GM23338 (cell line): ENCODE measurements around the gene VWA2. TPM values are rescaled to one million over a fixed set of nuclear protein-coding genes. Genes with fewer than 3 reads are reported as not detected.

ENCODE experiments used
- ATAC-seq: fragments of 200-7000 bp; cut with Tn5 transposase; 3 replicates; pipeline ENCODE4 v1.9.1; 2020
- DNase-seq: peaks from one replicate; pipeline ENCODE4 v3.0.0-alpha.2; 2015; ENCODE audit warnings: low spot score
- H2AFZ ChIP-seq: fragments of 200-600 bp; sonication (generic); 2 replicates; pipeline ENCODE4 v1.8.0; 2016; ENCODE audit warnings: antibody characterized with exemption, mild to moderate bottlenecking, moderate library complexity
- H3F3A ChIP-seq: fragments of 200-600 bp; sonication (generic); replicated peaks from 2 replicates; pipeline ENCODE4 v1.8.0; 2017; ENCODE audit warnings: antibody characterized with exemption, mixed run types, low read depth
- H3K27ac ChIP-seq: fragments of 200-600 bp; sonication (generic); 2 replicates; pipeline ENCODE4 v1.6.1; 2016; ENCODE audit warnings: low read depth
- H3K27me3 ChIP-seq: fragments of 200-600 bp; sonication (generic); 2 replicates; pipeline ENCODE4 v1.8.0; 2016; ENCODE audit warnings: mild to moderate bottlenecking, mixed run types, moderate library complexity; ENCODE audit not compliant: insufficient read depth
- H3K36me3 ChIP-seq: fragments of 200-600 bp; sonication (generic); 2 replicates; pipeline ENCODE4 v1.8.0; 2016; ENCODE audit warnings: mild to moderate bottlenecking; ENCODE audit not compliant: insufficient read depth
- H3K4me1 ChIP-seq: fragments of 200-600 bp; sonication (generic); 2 replicates; pipeline ENCODE4 v1.8.0; 2016; ENCODE audit warnings: mild to moderate bottlenecking, moderate library complexity; ENCODE audit not compliant: insufficient read depth
- H3K4me2 ChIP-seq: fragments of 200-600 bp; sonication (generic); 2 replicates; pipeline ENCODE4 v1.7.1; 2017; ENCODE audit warnings: mixed run types
- H3K4me3 ChIP-seq: fragments of 200-600 bp; sonication (generic); 2 replicates; pipeline ENCODE4 v1.6.1; 2016; ENCODE audit warnings: mixed run types
- H3K79me2 ChIP-seq: fragments of 200-600 bp; sonication (generic); replicated peaks from 2 replicates; pipeline ENCODE4 v1.8.0; 2017; ENCODE audit warnings: mild to moderate bottlenecking; ENCODE audit not compliant: insufficient read depth
- H3K9me2 ChIP-seq: fragments of 200-600 bp; sonication (generic); 2 replicates; pipeline ENCODE4 v1.8.0; 2017; ENCODE audit not compliant: insufficient read depth
- H4K20me1 ChIP-seq: fragments of 200-600 bp; sonication (generic); replicated peaks from 2 replicates; pipeline ENCODE4 v1.8.0; 2017; ENCODE audit warnings: mild to moderate bottlenecking; ENCODE audit not compliant: insufficient read depth
- H3K27ac Mint-ChIP-seq: 2 replicates; pipeline ENCODE4 v1.8.0; 2020; ENCODE audit warnings: inconsistent platforms, mild to moderate bottlenecking, moderate library complexity, mixed read lengths
- H3K27me3 Mint-ChIP-seq: 3 replicates; pipeline ENCODE4 v1.8.0; 2022; ENCODE audit warnings: low read depth, mild to moderate bottlenecking, moderate library complexity, mixed read lengths, inconsistent platforms; ENCODE audit not compliant: insufficient read depth, poor library complexity
- H3K36me3 Mint-ChIP-seq: 3 replicates; pipeline ENCODE4 v1.8.0; 2021; ENCODE audit warnings: low read depth, mild to moderate bottlenecking, inconsistent platforms, moderate library complexity, mixed read lengths
- H3K4me1 Mint-ChIP-seq: 3 replicates; pipeline ENCODE4 v1.8.0; 2020; ENCODE audit warnings: mild to moderate bottlenecking, inconsistent platforms, mixed read lengths
- H3K4me3 Mint-ChIP-seq: 3 replicates; pipeline ENCODE4 v1.8.0; 2021; ENCODE audit warnings: moderate library complexity, mild to moderate bottlenecking, inconsistent platforms, mixed read lengths
- H3K9me3 Mint-ChIP-seq: 3 replicates; pipeline ENCODE4 v1.8.0; 2020; ENCODE audit warnings: moderate library complexity, mild to moderate bottlenecking, inconsistent platforms, mixed read lengths
- EZH2 ChIP-seq: fragments of 200-600 bp; sonication (generic); IDR thresholded peaks from one replicate; pipeline ENCODE4 v1.8.0; 2017; ENCODE audit warnings: antibody characterized with exemption, mild to moderate bottlenecking, low read depth; ENCODE audit not compliant: unreplicated experiment
- JUNB ChIP-seq: IDR thresholded peaks from one replicate; pipeline ENCODE4 v1.6.1; 2016; ENCODE audit warnings: antibody characterized with exemption; ENCODE audit not compliant: unreplicated experiment
- NANOG ChIP-seq: IDR thresholded peaks from 2 replicates; pipeline ENCODE4 v1.6.1; 2016; ENCODE audit warnings: antibody characterized with exemption, borderline replicate concordance
- ZNF331 ChIP-seq: fragments of 250-450 bp; sonication (Bioruptor Pico); IDR thresholded peaks from 2 replicates; pipeline ENCODE4 v1.5.0; 2020; ENCODE audit warnings: low read depth, mild to moderate bottlenecking, moderate library complexity
- polyA plus RNA-seq: library from polyadenylated mRNA; unstranded; fragments of >200 nt; fragmentation: Nextera tagmentation; extraction: Ambion mirVana; gene quantifications from 2 replicates; pipeline ENCODE4 v1.2.1, GENCODE V29; 2016
- total RNA-seq: library from RNA; depleted of rRNA; stranded (reverse); fragments of >200 nt; shearing (Covaris generic); gene quantifications from 2 replicates; pipeline ENCODE4 v1.2.3, GENCODE V29; 2014
- TF ChIP-seq, protein P1 (sequence below): IDR thresholded peaks from 2 replicates; pipeline ENCODE4 v1.6.1; 2016; ENCODE audit warnings: antibody characterized with exemption
- TF ChIP-seq, protein P2 (sequence below): fragments of 250-450 bp; sonication (Bioruptor Pico); IDR thresholded peaks from 2 replicates; pipeline ENCODE4 v1.5.0; 2020; ENCODE audit warnings: mild to moderate bottlenecking, moderate library complexity
- TF ChIP-seq, protein P3 (sequence below), 2 experiments: fragments of 200-600 bp in 1 of 2; sonication (generic) in 1 of 2; conservative IDR thresholded peaks; 2 replicates each; pipeline versions ENCODE4 v1.5.1 to v1.6.1; 2016 to 2017; ENCODE audit warnings: antibody characterized with exemption in 2 of 2, low read depth in 2 of 2, mild to moderate bottlenecking in 2 of 2, moderate library complexity in 1 of 2
- TF ChIP-seq, protein P4 (sequence below): IDR thresholded peaks from one replicate; pipeline ENCODE4 v1.6.1; 2018; ENCODE audit warnings: antibody characterized with exemption; ENCODE audit not compliant: unreplicated experiment

Gene VWA2
- total and polyA plus RNA-seq, 2 experiments from 2014 or later: 0.48 to 3.7 TPM

DNA sequence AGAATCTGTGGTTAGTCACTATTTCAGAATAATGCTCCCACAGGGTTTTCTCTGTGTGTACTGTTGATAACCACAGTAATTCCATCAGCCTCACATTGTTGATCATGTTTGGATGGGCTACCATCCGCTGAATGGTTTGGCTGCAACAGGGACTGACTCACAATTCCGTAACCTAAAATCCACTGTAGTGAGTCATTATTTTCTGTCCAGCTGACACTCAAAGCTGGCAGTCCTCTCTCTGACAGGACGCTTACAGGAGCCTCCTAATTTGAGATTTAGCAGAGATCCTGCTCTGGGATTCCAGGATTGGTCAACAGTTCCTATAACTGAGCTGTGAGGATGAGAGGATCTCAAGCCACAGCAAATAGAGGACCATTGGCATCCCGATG lies 32.7 kb downstream of the VWA2 start (continued):
- TF ChIP-seq, protein P1, sequence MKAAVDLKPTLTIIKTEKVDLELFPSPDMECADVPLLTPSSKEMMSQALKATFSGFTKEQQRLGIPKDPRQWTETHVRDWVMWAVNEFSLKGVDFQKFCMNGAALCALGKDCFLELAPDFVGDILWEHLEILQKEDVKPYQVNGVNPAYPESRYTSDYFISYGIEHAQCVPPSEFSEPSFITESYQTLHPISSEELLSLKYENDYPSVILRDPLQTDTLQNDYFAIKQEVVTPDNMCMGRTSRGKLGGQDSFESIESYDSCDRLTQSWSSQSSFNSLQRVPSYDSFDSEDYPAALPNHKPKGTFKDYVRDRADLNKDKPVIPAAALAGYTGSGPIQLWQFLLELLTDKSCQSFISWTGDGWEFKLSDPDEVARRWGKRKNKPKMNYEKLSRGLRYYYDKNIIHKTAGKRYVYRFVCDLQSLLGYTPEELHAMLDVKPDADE: no peak
- TF ChIP-seq ZNF331 (CRISPR knock-in tag): no peak
- TF ChIP-seq, protein P2, sequence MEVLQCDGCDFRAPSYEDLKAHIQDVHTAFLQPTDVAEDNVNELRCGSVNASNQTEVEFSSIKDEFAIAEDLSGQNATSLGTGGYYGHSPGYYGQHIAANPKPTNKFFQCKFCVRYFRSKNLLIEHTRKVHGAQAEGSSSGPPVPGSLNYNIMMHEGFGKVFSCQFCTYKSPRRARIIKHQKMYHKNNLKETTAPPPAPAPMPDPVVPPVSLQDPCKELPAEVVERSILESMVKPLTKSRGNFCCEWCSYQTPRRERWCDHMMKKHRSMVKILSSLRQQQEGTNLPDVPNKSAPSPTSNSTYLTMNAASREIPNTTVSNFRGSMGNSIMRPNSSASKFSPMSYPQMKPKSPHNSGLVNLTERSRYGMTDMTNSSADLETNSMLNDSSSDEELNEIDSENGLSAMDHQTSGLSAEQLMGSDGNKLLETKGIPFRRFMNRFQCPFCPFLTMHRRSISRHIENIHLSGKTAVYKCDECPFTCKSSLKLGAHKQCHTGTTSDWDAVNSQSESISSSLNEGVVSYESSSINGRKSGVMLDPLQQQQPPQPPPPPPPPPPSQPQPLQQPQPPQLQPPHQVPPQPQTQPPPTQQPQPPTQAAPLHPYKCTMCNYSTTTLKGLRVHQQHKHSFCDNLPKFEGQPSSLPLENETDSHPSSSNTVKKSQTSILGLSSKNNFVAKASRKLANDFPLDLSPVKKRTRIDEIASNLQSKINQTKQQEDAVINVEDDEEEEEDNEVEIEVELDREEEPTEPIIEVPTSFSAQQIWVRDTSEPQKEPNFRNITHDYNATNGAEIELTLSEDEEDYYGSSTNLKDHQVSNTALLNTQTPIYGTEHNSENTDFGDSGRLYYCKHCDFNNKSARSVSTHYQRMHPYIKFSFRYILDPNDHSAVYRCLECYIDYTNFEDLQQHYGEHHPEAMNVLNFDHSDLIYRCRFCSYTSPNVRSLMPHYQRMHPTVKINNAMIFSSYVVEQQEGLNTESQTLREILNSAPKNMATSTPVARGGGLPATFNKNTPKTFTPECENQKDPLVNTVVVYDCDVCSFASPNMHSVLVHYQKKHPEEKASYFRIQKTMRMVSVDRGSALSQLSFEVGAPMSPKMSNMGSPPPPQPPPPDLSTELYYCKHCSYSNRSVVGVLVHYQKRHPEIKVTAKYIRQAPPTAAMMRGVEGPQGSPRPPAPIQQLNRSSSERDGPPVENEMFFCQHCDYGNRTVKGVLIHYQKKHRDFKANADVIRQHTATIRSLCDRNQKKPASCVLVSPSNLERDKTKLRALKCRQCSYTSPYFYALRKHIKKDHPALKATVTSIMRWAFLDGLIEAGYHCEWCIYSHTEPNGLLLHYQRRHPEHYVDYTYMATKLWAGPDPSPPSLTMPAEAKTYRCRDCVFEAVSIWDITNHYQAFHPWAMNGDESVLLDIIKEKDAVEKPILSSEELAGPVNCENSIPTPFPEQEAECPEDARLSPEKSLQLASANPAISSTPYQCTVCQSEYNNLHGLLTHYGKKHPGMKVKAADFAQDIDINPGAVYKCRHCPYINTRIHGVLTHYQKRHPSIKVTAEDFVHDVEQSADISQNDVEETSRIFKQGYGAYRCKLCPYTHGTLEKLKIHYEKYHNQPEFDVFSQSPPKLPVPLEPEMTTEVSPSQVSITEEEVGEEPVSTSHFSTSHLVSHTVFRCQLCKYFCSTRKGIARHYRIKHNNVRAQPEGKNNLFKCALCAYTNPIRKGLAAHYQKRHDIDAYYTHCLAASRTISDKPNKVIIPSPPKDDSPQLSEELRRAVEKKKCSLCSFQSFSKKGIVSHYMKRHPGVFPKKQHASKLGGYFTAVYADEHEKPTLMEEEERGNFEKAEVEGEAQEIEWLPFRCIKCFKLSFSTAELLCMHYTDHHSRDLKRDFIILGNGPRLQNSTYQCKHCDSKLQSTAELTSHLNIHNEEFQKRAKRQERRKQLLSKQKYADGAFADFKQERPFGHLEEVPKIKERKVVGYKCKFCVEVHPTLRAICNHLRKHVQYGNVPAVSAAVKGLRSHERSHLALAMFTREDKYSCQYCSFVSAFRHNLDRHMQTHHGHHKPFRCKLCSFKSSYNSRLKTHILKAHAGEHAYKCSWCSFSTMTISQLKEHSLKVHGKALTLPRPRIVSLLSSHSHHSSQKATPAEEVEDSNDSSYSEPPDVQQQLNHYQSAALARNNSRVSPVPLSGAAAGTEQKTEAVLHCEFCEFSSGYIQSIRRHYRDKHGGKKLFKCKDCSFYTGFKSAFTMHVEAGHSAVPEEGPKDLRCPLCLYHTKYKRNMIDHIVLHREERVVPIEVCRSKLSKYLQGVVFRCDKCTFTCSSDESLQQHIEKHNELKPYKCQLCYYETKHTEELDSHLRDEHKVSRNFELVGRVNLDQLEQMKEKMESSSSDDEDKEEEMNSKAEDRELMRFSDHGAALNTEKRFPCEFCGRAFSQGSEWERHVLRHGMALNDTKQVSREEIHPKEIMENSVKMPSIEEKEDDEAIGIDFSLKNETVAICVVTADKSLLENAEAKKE (CRISPR knock-in tag): no peak

DNA sequence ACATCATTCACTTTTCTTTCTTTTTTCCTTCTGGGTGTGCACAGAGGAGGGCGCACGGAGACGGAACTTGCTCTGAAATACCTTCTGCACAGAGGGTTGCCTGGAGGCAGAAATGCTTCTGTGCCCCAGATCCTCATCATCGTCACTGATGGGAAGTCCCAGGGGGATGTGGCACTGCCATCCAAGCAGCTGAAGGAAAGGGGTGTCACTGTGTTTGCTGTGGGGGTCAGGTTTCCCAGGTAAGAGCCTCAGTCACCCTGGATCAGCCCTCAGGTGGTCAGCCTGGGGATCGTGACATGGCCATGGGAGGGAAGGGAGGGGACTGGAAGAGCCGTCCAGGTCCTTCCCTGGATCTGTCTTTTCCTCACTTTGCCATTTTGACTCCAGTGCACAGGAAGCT lies 33.6 kb downstream of the VWA2 start:
- Histone ChIP-seq H3K79me2 (no peaks in the 10 kb centered on the region), H3K9me2 (no peaks in the 10 kb centered on the region), H3K4me2 (no peak overlapping the region), H3K4me3 (no peak overlapping the region), H3K27ac (no peak overlapping the region), H3K4me1 (no peaks in the 10 kb centered on the region), H3F3A (no peaks in the 10 kb centered on the region), H2AFZ (no peak overlapping the region), H3K36me3 (no peaks in the 10 kb centered on the region), H4K20me1 (no peaks in the 10 kb centered on the region), H3K27me3 (no peaks in the 10 kb centered on the region)
- TF ChIP-seq EZH2 (no peak), JUNB (no peak), NANOG (no peak)
- TF ChIP-seq, protein P3, sequence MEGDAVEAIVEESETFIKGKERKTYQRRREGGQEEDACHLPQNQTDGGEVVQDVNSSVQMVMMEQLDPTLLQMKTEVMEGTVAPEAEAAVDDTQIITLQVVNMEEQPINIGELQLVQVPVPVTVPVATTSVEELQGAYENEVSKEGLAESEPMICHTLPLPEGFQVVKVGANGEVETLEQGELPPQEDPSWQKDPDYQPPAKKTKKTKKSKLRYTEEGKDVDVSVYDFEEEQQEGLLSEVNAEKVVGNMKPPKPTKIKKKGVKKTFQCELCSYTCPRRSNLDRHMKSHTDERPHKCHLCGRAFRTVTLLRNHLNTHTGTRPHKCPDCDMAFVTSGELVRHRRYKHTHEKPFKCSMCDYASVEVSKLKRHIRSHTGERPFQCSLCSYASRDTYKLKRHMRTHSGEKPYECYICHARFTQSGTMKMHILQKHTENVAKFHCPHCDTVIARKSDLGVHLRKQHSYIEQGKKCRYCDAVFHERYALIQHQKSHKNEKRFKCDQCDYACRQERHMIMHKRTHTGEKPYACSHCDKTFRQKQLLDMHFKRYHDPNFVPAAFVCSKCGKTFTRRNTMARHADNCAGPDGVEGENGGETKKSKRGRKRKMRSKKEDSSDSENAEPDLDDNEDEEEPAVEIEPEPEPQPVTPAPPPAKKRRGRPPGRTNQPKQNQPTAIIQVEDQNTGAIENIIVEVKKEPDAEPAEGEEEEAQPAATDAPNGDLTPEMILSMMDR (conservative IDR thresholded peaks at IDR 0.05; ENCODE audit: low read depth in 2 of 2): no peak
- TF ChIP-seq, protein P4, sequence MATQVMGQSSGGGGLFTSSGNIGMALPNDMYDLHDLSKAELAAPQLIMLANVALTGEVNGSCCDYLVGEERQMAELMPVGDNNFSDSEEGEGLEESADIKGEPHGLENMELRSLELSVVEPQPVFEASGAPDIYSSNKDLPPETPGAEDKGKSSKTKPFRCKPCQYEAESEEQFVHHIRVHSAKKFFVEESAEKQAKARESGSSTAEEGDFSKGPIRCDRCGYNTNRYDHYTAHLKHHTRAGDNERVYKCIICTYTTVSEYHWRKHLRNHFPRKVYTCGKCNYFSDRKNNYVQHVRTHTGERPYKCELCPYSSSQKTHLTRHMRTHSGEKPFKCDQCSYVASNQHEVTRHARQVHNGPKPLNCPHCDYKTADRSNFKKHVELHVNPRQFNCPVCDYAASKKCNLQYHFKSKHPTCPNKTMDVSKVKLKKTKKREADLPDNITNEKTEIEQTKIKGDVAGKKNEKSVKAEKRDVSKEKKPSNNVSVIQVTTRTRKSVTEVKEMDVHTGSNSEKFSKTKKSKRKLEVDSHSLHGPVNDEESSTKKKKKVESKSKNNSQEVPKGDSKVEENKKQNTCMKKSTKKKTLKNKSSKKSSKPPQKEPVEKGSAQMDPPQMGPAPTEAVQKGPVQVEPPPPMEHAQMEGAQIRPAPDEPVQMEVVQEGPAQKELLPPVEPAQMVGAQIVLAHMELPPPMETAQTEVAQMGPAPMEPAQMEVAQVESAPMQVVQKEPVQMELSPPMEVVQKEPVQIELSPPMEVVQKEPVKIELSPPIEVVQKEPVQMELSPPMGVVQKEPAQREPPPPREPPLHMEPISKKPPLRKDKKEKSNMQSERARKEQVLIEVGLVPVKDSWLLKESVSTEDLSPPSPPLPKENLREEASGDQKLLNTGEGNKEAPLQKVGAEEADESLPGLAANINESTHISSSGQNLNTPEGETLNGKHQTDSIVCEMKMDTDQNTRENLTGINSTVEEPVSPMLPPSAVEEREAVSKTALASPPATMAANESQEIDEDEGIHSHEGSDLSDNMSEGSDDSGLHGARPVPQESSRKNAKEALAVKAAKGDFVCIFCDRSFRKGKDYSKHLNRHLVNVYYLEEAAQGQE: no peak
- Mint-ChIP-seq H3K27ac (no peak overlapping the region), H3K27me3 (peaks cover 2% of the 10 kb centered on the region), H3K4me1 (no peaks in the 10 kb centered on the region; the same call in 2 of the 3 replicates), H3K36me3 (no peaks in the 10 kb centered on the region), H3K4me3 (no peak overlapping the region), H3K9me3 (no peaks in the 10 kb centered on the region)
- ATAC-seq (no peak), DNase-seq (no peak)
